GM23338 (cell line): Measurements from ENCODE around the gene KIAA1328. TPM values are rescaled to one million over a fixed set of nuclear protein-coding genes. Genes with fewer than 3 reads are reported as not detected.

Experiments used
- ATAC-seq: fragments of 200-7000 bp; cut with Tn5 transposase; 3 replicates; pipeline ENCODE4 v1.9.1; 2020
- DNase-seq: peaks from one replicate; pipeline ENCODE4 v3.0.0-alpha.2; 2015; ENCODE audit warnings: low spot score
- H2AFZ ChIP-seq: fragments of 200-600 bp; sonication (generic); 2 replicates; pipeline ENCODE4 v1.8.0; 2016; ENCODE audit warnings: antibody characterized with exemption, mild to moderate bottlenecking, moderate library complexity
- H3F3A ChIP-seq: fragments of 200-600 bp; sonication (generic); replicated peaks from 2 replicates; pipeline ENCODE4 v1.8.0; 2017; ENCODE audit warnings: antibody characterized with exemption, mixed run types, low read depth
- H3K27ac ChIP-seq: fragments of 200-600 bp; sonication (generic); 2 replicates; pipeline ENCODE4 v1.6.1; 2016; ENCODE audit warnings: low read depth
- H3K27me3 ChIP-seq: fragments of 200-600 bp; sonication (generic); 2 replicates; pipeline ENCODE4 v1.8.0; 2016; ENCODE audit warnings: mild to moderate bottlenecking, mixed run types, moderate library complexity; ENCODE audit not compliant: insufficient read depth
- H3K36me3 ChIP-seq: fragments of 200-600 bp; sonication (generic); 2 replicates; pipeline ENCODE4 v1.8.0; 2016; ENCODE audit warnings: mild to moderate bottlenecking; ENCODE audit not compliant: insufficient read depth
- H3K4me1 ChIP-seq: fragments of 200-600 bp; sonication (generic); 2 replicates; pipeline ENCODE4 v1.8.0; 2016; ENCODE audit warnings: mild to moderate bottlenecking, moderate library complexity; ENCODE audit not compliant: insufficient read depth
- H3K4me2 ChIP-seq: fragments of 200-600 bp; sonication (generic); 2 replicates; pipeline ENCODE4 v1.7.1; 2017; ENCODE audit warnings: mixed run types
- H3K4me3 ChIP-seq: fragments of 200-600 bp; sonication (generic); 2 replicates; pipeline ENCODE4 v1.6.1; 2016; ENCODE audit warnings: mixed run types
- H3K79me2 ChIP-seq: fragments of 200-600 bp; sonication (generic); replicated peaks from 2 replicates; pipeline ENCODE4 v1.8.0; 2017; ENCODE audit warnings: mild to moderate bottlenecking; ENCODE audit not compliant: insufficient read depth
- H3K9me2 ChIP-seq: fragments of 200-600 bp; sonication (generic); 2 replicates; pipeline ENCODE4 v1.8.0; 2017; ENCODE audit not compliant: insufficient read depth
- H4K20me1 ChIP-seq: fragments of 200-600 bp; sonication (generic); replicated peaks from 2 replicates; pipeline ENCODE4 v1.8.0; 2017; ENCODE audit warnings: mild to moderate bottlenecking; ENCODE audit not compliant: insufficient read depth
- H3K27ac Mint-ChIP-seq: 2 replicates; pipeline ENCODE4 v1.8.0; 2020; ENCODE audit warnings: inconsistent platforms, mild to moderate bottlenecking, moderate library complexity, mixed read lengths
- H3K27me3 Mint-ChIP-seq: 3 replicates; pipeline ENCODE4 v1.8.0; 2022; ENCODE audit warnings: low read depth, mild to moderate bottlenecking, moderate library complexity, mixed read lengths, inconsistent platforms; ENCODE audit not compliant: insufficient read depth, poor library complexity
- H3K36me3 Mint-ChIP-seq: 3 replicates; pipeline ENCODE4 v1.8.0; 2021; ENCODE audit warnings: low read depth, mild to moderate bottlenecking, inconsistent platforms, moderate library complexity, mixed read lengths
- H3K4me1 Mint-ChIP-seq: 3 replicates; pipeline ENCODE4 v1.8.0; 2020; ENCODE audit warnings: mild to moderate bottlenecking, inconsistent platforms, mixed read lengths
- H3K4me3 Mint-ChIP-seq: 3 replicates; pipeline ENCODE4 v1.8.0; 2021; ENCODE audit warnings: moderate library complexity, mild to moderate bottlenecking, inconsistent platforms, mixed read lengths
- H3K9me3 Mint-ChIP-seq: 3 replicates; pipeline ENCODE4 v1.8.0; 2020; ENCODE audit warnings: moderate library complexity, mild to moderate bottlenecking, inconsistent platforms, mixed read lengths
- EZH2phosphoT487 ChIP-seq: fragments of 200-600 bp; sonication (generic); IDR thresholded peaks from one replicate; pipeline ENCODE4 v1.8.1; 2018; ENCODE audit warnings: antibody characterized with exemption; ENCODE audit not compliant: unreplicated experiment
- NANOG ChIP-seq: IDR thresholded peaks from 2 replicates; pipeline ENCODE4 v1.6.1; 2016; ENCODE audit warnings: antibody characterized with exemption, borderline replicate concordance
- ZNF114 ChIP-seq: fragments of 250-450 bp; sonication (Bioruptor Pico); IDR thresholded peaks from 2 replicates; pipeline ENCODE4 v1.5.0; 2020; ENCODE audit warnings: mild to moderate bottlenecking, moderate library complexity
- polyA plus RNA-seq: library from polyadenylated mRNA; unstranded; fragments of >200 nt; fragmentation: Nextera tagmentation; extraction: Ambion mirVana; gene quantifications from 2 replicates; pipeline ENCODE4 v1.2.1, GENCODE V29; 2016
- total RNA-seq: library from RNA; depleted of rRNA; stranded (reverse); fragments of >200 nt; shearing (Covaris generic); gene quantifications from 2 replicates; pipeline ENCODE4 v1.2.3, GENCODE V29; 2014
- TF ChIP-seq, protein P1 (sequence below): IDR thresholded peaks from one replicate; pipeline ENCODE4 v1.6.1; 2018; ENCODE audit warnings: antibody characterized with exemption; ENCODE audit not compliant: unreplicated experiment
- TF ChIP-seq, protein P2 (sequence below): fragments of 250-450 bp; sonication (Bioruptor Pico); IDR thresholded peaks from 2 replicates; pipeline ENCODE4 v1.5.0; 2020; ENCODE audit warnings: mild to moderate bottlenecking, moderate library complexity
- TF ChIP-seq, protein P3 (sequence below), 2 experiments: fragments of 200-600 bp in 1 of 2; sonication (generic) in 1 of 2; conservative IDR thresholded peaks; 2 replicates each; pipeline versions ENCODE4 v1.5.1 to v1.6.1; 2016 to 2017; ENCODE audit warnings: antibody characterized with exemption in 2 of 2, low read depth in 2 of 2, mild to moderate bottlenecking in 2 of 2, moderate library complexity in 1 of 2

KIAA1328 gene
- total and polyA plus RNA-seq, 2 experiments from 2014 or later, result 5.2 to 8.4 TPM

DNA sequence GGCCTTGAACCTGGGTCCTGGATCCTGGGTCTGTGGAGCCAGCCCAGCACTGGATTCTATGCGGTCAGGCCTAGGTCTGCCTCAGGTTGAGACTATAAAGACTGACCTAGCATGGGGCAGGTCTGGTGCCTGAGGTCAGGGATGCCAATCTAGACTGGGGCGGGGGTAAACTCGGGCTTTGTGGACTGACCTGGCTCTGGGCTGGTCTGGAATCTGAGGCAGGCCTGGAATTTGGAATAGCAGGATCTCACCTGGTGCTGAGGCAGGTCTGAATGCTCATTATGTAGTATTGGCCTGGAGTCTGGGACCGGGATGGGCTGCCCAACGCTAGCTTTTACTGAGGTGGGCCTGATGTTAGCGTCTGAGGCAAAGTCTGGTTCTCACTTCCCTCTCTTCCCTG, 256.0 kb downstream of the KIAA1328 start (continued):
- TF ChIP-seq, protein P1, sequence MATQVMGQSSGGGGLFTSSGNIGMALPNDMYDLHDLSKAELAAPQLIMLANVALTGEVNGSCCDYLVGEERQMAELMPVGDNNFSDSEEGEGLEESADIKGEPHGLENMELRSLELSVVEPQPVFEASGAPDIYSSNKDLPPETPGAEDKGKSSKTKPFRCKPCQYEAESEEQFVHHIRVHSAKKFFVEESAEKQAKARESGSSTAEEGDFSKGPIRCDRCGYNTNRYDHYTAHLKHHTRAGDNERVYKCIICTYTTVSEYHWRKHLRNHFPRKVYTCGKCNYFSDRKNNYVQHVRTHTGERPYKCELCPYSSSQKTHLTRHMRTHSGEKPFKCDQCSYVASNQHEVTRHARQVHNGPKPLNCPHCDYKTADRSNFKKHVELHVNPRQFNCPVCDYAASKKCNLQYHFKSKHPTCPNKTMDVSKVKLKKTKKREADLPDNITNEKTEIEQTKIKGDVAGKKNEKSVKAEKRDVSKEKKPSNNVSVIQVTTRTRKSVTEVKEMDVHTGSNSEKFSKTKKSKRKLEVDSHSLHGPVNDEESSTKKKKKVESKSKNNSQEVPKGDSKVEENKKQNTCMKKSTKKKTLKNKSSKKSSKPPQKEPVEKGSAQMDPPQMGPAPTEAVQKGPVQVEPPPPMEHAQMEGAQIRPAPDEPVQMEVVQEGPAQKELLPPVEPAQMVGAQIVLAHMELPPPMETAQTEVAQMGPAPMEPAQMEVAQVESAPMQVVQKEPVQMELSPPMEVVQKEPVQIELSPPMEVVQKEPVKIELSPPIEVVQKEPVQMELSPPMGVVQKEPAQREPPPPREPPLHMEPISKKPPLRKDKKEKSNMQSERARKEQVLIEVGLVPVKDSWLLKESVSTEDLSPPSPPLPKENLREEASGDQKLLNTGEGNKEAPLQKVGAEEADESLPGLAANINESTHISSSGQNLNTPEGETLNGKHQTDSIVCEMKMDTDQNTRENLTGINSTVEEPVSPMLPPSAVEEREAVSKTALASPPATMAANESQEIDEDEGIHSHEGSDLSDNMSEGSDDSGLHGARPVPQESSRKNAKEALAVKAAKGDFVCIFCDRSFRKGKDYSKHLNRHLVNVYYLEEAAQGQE, result no peak
- no peak for TF ChIP-seq ZNF114 (CRISPR knock-in tag)
- TF ChIP-seq NANOG, result no peak
- no peak for TF ChIP-seq EZH2phosphoT487

DNA sequence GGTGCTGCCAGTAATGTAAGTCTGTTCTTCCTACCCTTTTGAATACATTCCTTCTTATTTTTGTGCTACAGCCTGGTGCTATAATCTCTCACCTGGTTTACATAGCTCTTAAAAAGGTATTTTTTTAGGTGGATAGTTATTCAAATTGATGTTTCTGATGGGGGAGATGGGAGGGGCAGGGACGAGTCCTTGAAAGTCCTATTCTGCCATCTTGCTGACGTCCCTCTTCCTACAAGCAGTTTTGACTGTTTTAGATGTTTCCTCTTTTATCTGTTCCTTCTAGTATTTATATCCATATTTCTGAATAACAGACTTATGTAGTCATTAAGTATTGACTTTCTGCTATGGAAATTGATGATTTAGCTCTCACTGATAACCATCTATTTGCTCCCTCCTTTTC, 256.4 kb downstream of the KIAA1328 start:
- Histone ChIP-seq H2AFZ (no peak overlapping the region), H3K4me1 (no peaks in the 10 kb centered on the region; the same call in 1 of the 2 replicates), H3K27ac (peak overlapping the region; percentile 79), H3K4me3 (no peak overlapping the region), H4K20me1 (no peaks in the 10 kb centered on the region), H3K27me3 (no peaks in the 10 kb centered on the region), H3F3A (no peaks in the 10 kb centered on the region), H3K9me2 (no peaks in the 10 kb centered on the region), H3K36me3 (no peaks in the 10 kb centered on the region), H3K79me2 (no peaks in the 10 kb centered on the region), H3K4me2 (peak overlapping the region; percentile 44; the same call in 1 of the 2 replicates)
- no peaks in the 10 kb centered on the region for H3K36me3 Mint-ChIP-seq
- H3K27ac Mint-ChIP-seq, result no peak overlapping the region
- H3K4me1 Mint-ChIP-seq, result peaks cover 12% of the 10 kb centered on the region
- peaks cover 2% of the 10 kb centered on the region for H3K27me3 Mint-ChIP-seq
- DNase-seq (peak; percentile 34), ATAC-seq (peak; percentile 29)
- no peaks in the 10 kb centered on the region for H3K9me3 Mint-ChIP-seq
- TF ChIP-seq, protein P2, sequence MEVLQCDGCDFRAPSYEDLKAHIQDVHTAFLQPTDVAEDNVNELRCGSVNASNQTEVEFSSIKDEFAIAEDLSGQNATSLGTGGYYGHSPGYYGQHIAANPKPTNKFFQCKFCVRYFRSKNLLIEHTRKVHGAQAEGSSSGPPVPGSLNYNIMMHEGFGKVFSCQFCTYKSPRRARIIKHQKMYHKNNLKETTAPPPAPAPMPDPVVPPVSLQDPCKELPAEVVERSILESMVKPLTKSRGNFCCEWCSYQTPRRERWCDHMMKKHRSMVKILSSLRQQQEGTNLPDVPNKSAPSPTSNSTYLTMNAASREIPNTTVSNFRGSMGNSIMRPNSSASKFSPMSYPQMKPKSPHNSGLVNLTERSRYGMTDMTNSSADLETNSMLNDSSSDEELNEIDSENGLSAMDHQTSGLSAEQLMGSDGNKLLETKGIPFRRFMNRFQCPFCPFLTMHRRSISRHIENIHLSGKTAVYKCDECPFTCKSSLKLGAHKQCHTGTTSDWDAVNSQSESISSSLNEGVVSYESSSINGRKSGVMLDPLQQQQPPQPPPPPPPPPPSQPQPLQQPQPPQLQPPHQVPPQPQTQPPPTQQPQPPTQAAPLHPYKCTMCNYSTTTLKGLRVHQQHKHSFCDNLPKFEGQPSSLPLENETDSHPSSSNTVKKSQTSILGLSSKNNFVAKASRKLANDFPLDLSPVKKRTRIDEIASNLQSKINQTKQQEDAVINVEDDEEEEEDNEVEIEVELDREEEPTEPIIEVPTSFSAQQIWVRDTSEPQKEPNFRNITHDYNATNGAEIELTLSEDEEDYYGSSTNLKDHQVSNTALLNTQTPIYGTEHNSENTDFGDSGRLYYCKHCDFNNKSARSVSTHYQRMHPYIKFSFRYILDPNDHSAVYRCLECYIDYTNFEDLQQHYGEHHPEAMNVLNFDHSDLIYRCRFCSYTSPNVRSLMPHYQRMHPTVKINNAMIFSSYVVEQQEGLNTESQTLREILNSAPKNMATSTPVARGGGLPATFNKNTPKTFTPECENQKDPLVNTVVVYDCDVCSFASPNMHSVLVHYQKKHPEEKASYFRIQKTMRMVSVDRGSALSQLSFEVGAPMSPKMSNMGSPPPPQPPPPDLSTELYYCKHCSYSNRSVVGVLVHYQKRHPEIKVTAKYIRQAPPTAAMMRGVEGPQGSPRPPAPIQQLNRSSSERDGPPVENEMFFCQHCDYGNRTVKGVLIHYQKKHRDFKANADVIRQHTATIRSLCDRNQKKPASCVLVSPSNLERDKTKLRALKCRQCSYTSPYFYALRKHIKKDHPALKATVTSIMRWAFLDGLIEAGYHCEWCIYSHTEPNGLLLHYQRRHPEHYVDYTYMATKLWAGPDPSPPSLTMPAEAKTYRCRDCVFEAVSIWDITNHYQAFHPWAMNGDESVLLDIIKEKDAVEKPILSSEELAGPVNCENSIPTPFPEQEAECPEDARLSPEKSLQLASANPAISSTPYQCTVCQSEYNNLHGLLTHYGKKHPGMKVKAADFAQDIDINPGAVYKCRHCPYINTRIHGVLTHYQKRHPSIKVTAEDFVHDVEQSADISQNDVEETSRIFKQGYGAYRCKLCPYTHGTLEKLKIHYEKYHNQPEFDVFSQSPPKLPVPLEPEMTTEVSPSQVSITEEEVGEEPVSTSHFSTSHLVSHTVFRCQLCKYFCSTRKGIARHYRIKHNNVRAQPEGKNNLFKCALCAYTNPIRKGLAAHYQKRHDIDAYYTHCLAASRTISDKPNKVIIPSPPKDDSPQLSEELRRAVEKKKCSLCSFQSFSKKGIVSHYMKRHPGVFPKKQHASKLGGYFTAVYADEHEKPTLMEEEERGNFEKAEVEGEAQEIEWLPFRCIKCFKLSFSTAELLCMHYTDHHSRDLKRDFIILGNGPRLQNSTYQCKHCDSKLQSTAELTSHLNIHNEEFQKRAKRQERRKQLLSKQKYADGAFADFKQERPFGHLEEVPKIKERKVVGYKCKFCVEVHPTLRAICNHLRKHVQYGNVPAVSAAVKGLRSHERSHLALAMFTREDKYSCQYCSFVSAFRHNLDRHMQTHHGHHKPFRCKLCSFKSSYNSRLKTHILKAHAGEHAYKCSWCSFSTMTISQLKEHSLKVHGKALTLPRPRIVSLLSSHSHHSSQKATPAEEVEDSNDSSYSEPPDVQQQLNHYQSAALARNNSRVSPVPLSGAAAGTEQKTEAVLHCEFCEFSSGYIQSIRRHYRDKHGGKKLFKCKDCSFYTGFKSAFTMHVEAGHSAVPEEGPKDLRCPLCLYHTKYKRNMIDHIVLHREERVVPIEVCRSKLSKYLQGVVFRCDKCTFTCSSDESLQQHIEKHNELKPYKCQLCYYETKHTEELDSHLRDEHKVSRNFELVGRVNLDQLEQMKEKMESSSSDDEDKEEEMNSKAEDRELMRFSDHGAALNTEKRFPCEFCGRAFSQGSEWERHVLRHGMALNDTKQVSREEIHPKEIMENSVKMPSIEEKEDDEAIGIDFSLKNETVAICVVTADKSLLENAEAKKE, result no peak
- TF ChIP-seq, protein P3, sequence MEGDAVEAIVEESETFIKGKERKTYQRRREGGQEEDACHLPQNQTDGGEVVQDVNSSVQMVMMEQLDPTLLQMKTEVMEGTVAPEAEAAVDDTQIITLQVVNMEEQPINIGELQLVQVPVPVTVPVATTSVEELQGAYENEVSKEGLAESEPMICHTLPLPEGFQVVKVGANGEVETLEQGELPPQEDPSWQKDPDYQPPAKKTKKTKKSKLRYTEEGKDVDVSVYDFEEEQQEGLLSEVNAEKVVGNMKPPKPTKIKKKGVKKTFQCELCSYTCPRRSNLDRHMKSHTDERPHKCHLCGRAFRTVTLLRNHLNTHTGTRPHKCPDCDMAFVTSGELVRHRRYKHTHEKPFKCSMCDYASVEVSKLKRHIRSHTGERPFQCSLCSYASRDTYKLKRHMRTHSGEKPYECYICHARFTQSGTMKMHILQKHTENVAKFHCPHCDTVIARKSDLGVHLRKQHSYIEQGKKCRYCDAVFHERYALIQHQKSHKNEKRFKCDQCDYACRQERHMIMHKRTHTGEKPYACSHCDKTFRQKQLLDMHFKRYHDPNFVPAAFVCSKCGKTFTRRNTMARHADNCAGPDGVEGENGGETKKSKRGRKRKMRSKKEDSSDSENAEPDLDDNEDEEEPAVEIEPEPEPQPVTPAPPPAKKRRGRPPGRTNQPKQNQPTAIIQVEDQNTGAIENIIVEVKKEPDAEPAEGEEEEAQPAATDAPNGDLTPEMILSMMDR (conservative IDR thresholded peaks at IDR 0.05; ENCODE audit: low read depth in 2 of 2), result peak; percentile 39 to 58
- no peak overlapping the region for H3K4me3 Mint-ChIP-seq
